Pons (tissue), 1 donor: Measurements from ENCODE around the gene PLEKHB1.

Source experiments
- DNase-seq: peaks from one replicate; pipeline ENCODE4 v3.0.0-alpha.2; 2016; ENCODE audit warnings: low spot score

Gene PLEKHB1

GRCh38 chr11:73648121-73648520, 1.7 kb downstream of the PLEKHB1 start:
- no peak for DNase-seq

DNA sequence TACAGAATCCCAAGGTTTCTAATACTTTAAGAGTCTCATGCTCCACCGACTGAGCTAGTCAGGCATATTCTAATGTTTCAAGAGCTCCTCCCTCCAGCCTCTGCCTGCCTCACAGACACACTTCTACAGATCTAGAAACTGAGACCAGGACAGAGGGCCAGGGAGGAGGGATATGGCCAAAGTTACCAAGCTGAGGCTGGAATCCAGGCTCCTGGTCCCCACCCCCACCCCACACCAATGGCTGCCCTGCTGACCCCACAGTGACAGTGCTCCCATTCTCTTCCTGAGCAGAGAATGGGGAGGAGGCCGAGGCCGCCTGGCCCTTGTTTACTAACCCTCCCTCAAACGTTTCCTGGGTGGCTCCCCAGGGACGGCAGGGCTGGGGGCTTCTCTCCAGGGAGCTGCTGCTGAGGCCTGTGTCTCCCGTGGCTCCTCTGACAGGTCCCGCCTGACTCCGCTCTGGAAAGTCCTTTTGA, 2.2 kb downstream of the PLEKHB1 start:
- DNase-seq: peak; percentile 60

- no peak for DNase-seq
Observed at GRCh38 chr11:73649206-73649605, 2.8 kb downstream of the PLEKHB1 start.

DNA sequence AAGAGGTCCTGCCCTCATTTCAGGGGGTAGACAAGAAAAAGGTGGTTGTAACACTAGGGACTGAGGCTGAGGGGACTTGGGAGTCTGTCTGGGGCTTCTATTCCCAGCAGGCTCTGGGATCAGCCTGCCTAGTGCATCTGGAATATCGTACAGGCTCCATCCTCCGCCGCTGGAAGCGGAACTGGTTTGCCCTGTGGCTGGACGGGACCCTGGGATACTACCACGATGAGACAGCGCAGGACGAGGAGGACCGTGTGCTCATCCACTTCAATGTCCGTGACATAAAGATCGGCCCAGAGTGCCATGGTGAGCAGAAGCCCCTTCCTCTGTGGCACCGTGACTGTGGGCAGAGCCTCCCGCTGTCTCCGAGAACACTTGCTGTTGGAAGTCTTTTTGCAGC, 4.0 kb downstream of the PLEKHB1 start:
- peak; percentile 3 for DNase-seq

DNA sequence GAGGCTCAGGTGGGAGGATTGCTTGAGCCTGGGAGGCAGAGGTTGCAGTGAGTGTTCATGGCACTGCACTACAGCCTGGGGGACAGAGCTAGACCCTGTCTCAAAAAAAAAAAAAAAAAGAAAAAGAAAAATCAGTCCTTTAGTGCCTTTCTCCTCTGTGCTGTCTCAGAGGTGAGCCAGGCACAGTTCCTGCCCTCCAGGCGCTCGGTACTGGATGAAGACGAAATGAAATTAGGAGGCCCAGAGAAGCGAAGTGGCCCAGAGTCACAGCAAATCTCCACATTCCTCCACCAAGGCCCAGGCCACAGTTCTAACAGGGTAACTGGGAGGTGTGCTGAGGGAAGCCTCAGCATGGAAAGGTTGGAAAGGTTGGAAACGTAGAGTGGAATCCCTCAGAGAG, 4.9 kb downstream of the PLEKHB1 start:
- no peak for DNase-seq

DNA sequence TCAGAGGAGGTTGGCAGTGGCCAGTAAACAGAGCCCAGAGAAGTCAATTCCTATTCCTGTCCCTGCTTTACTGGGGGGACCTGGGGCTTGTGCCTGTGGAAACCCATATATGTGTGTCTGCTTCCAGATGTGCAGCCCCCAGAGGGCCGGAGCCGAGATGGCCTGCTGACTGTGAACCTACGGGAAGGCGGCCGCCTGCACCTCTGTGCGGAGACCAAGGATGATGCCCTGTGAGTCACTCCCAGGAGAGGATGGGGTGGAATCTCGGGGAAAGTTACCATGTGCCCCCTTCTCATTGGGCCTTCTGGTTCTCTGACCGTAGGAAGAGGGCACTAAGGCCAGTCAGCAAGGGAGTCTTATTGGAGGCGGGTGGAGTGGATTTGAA, 5.3 kb downstream of the PLEKHB1 start:
- DNase-seq: peak; percentile 31

- DNase-seq: peak; percentile 97
Observed at GRCh38 chr11:73652046-73652730, 5.8 kb downstream of the PLEKHB1 start.

- DNase-seq: no peak
Observed at GRCh38 chr11:73652856-73653559, 6.6 kb downstream of the PLEKHB1 start.

DNA sequence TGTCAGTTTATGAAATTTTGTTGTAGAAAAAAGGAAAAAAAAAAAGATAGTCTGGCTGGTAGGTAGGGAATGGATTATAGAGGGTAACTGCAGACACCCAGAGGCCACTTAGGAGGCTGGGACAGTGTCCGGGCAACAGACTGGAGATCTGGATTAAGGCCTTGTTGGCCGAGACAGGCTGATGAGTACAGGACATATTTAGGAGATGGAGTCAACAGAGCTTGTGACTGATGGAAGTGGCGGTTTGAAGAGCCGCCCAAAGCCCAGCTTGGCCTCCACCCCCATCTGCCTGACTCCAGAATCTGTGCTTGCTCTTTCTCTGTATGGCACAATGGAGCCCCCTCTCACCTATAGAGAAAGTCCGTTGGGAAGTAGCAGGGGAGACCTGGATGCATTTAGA, 7.6 kb downstream of the PLEKHB1 start:
- DNase-seq: no peak

DNA sequence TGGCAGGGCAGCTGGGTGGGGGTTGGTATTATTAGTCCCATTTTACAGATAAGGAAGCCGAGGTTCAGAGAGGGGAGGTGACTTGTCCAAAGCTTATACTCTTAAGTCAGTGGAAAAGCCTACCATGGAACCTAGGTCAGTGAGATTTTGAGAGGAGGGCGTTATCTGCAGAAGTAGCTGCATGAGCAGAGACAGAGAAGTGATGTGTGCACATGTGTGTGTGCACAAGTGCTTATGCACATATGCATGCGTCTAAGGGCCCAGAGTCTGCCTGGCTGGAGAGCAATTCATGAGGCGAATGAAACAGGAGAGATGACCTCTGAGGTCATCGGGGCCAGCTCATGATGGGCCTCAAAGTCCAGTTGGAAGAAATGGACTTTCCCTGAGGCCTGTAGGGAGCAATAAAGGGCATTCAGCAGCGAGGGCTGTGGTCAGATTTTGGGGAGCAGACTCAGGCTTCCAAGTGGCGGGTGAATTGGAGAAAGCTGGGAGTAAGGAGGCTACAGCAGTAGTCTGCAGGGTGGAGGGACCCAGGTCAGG, 8.2 kb downstream of the PLEKHB1 start:
- DNase-seq: no peak

GRCh38 chr11:73655686-73656085, 9.3 kb downstream of the PLEKHB1 start:
- no peak for DNase-seq

DNA sequence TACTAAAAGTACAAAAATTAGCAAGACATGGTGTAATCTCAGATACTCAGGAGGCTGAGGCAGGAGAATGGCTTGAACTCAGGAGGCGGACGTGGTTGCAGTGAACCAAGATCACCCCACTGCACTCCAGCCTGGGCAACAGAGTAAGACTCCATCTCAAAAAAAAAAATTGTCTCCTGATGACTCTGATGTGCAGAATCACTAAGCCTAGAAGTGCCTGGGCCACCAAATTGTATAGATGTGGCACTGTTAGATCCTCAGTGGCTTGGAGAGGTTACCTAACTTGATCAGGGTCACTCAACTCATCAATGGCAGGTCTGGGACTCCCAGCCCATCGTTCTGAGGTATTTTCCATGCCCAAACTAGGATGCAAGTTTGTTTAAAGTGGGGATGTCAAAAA, 10.6 kb downstream of the PLEKHB1 start:
- no peak for DNase-seq

GRCh38 chr11:73659961-73660360, 13.6 kb downstream of the PLEKHB1 start:
- DNase-seq: no peak

- DNase-seq: no peak
Observed at GRCh38 chr11:73660497-73661034, 14.2 kb downstream of the PLEKHB1 start.

GRCh38 chr11:73661035-73661628, 14.8 kb downstream of the PLEKHB1 start:
- DNase-seq: peak; percentile 84

DNA sequence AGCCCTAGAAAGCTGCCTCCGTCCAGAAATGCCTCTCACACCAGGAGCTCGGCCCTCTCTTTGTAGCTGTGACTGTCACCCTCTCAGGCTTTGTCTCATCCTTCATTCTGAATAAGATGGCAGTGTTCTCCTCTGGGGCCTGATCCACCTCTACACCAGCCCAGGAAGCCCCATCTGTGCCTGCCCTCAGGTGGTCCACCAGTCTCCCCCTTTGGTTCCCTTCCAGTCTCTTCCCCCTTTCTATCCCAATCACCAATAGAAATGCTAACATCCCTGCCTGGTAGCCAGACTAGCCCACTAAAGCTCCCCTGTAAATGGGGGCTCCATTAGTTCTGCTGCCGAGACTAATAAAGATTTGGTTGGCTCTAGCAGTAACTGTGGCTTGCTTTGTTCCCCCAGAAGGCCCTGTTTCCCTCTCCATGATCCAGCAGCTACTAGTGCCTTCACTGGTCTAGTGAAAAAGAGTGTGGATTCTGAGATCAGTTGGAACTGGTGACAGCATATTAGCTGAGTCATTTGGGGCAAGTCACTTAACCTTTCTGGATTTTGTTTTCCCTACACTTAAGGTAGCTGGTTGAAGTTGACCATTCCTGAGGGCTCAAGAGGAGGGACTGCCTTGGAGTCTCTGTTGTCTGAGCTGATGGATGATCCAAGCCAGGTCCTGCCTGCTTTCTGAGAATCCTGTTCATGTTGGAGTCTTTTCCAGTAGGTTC, 16.2 kb downstream of the PLEKHB1 start:
- no peak for DNase-seq

DNA sequence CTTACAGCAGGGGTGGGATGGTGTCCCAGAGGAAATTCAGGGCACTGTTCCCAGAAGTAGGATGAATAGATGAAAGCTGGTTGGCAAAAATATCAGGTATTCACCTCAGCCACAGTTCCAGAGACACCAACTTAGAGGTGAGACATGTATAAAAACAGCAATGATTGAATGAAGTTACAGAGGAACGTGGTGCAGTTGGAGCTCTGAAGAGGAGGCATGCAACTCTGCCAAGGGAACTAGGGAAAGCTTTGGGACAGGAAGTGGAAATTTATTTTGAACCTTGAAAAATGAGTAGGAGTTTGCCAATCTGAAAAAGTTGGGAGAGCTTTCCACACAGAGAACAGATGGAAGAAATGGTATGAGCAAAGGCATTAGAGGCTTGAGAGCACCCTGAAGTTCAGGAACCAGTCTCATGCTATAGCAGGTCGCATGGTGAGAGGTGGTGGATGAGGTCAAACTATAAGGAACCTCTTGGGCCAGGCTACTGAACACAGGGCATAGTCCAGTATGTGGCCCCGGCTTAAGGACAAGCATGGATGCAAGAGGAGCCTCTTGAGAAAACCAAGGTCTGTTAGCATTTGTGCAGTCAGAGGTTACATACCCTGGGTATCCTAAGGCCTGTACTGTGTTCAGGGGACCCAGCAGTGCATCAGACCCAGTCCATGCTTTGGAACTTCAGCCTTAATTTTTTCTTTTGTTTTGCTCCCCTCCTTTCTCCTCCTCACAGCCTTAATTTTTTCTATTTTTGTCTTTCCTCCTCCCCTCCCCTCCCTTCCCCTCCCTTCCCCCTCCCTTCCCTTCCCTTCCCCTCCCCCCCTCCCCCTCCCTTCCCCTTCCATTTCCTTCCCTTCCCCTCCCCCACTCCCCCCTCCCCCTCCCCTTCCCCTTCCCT, 17.5 kb downstream of the PLEKHB1 start:
- DNase-seq: no peak

GRCh38 chr11:73664877-73665276, 18.5 kb downstream of the PLEKHB1 start:
- no peak for DNase-seq

- no peak for DNase-seq
Observed at GRCh38 chr11:73667891-73668290, 21.5 kb downstream of the PLEKHB1 start.

GRCh38 chr11:73670808-73671207, 24.4 kb downstream of the PLEKHB1 start:
- no peak for DNase-seq

- DNase-seq: no peak
Observed at GRCh38 chr11:73671701-73672100, 25.3 kb downstream of the PLEKHB1 start.
